Urinary bladder (tissue), 4 donors: ENCODE data around the gene GCN1. TPM values are rescaled to one million over a fixed set of nuclear protein-coding genes. Genes with fewer than 3 reads are reported as not detected.

Source experiments
- DNase-seq: peaks from one replicate; pipeline ENCODE4 v3.0.0-alpha.2; 2015; ENCODE audit errors: extremely low spot score
- H3K27ac ChIP-seq: one replicate; pipeline ENCODE4 v1.5.1; 2013; ENCODE audit warnings: low read depth, mild to moderate bottlenecking, moderate library complexity
- H3K36me3 ChIP-seq: one replicate; pipeline ENCODE4 v1.6.1; 2013; ENCODE audit warnings: mild to moderate bottlenecking, moderate library complexity; ENCODE audit not compliant: insufficient read depth
- H3K4me1 ChIP-seq: one replicate; pipeline ENCODE4 v1.6.1; 2013; ENCODE audit warnings: mild to moderate bottlenecking, moderate library complexity; ENCODE audit not compliant: insufficient read depth
- H3K4me3 ChIP-seq: one replicate; pipeline ENCODE4 v1.5.1; 2013; ENCODE audit warnings: low read depth, low read length
- WGBS: extraction: QIAGEN DNeasy Blood & Tissue Kit; methylation state at CpG from one replicate; pipeline ENCODE4 v1.1.7; 2013; 5-methylcytosine and 5-hydroxymethylcytosine counted together
- polyA plus RNA-seq: library from polyadenylated mRNA; stranded (reverse); fragments of 200-250 nt; gene quantifications from one replicate; pipeline ENCODE4 v1.2.3, GENCODE V29; 2013
- total RNA-seq: library from RNA; depleted of rRNA; stranded (reverse); fragments of >200 nt; gene quantifications from one replicate; pipeline ENCODE4 v1.2.3, GENCODE V29; 2014
- donor health status: healthy with polysubstance abuse.
- donor health status: healthy.

GCN1 gene
- total and polyA plus RNA-seq, 2 donors = 30.4 to 76.9 TPM

GRCh38 chr12:120145164-120145563, 49.4 kb downstream of the GCN1 start:
- H3K27ac ChIP-seq = no peak overlapping the region
- DNase-seq = no peak
- no peak overlapping the region for H3K4me3 ChIP-seq
- no peaks in the 10 kb centered on the region for H3K4me1 ChIP-seq
- peaks cover 11% of the 10 kb centered on the region for H3K36me3 ChIP-seq
- 97% methylated on average over 8 of the region's 8 CpGs for WGBS

- H3K27ac ChIP-seq = no peak overlapping the region
- peaks cover 13% of the 10 kb centered on the region for H3K36me3 ChIP-seq
- 97% methylated on average over 11 of the region's 11 CpGs for WGBS
Measured at GRCh38 chr12:120144215-120144614, 50.3 kb downstream of the GCN1 start.

GRCh38 chr12:120142231-120142877, 52.2 kb downstream of the GCN1 start:
- peaks cover 18% of the 10 kb centered on the region for H3K36me3 ChIP-seq
- H3K4me1 ChIP-seq = no peaks in the 10 kb centered on the region
- DNase-seq = no peak
- H3K27ac ChIP-seq = no peak overlapping the region
- H3K4me3 ChIP-seq = no peak overlapping the region
- 96% methylated on average over 14 of the region's 14 CpGs for WGBS

More at GRCh38 chr12:120144215-120144614, 50.3 kb downstream of the GCN1 start:
- DNase-seq = no peak
- Histone ChIP-seq H3K4me1 (no peaks in the 10 kb centered on the region), H3K4me3 (no peak overlapping the region)

GRCh38 chr12:120141336-120141735, 53.2 kb downstream of the GCN1 start:
- WGBS = 93% methylated on average over 6 of the region's 6 CpGs

GRCh38 chr12:120140603-120141002, 53.9 kb downstream of the GCN1 start:
- H3K4me3 ChIP-seq = no peak overlapping the region
- no peak overlapping the region for H3K27ac ChIP-seq
- peaks cover 18% of the 10 kb centered on the region for H3K36me3 ChIP-seq
- H3K4me1 ChIP-seq = no peaks in the 10 kb centered on the region
- 88% methylated on average over 9 of the region's 9 CpGs for WGBS
- DNase-seq = no peak

More at GRCh38 chr12:120141336-120141735, 53.2 kb downstream of the GCN1 start:
- Histone ChIP-seq H3K4me1 (no peaks in the 10 kb centered on the region), H3K4me3 (no peak overlapping the region), H3K36me3 (peaks cover 18% of the 10 kb centered on the region), H3K27ac (no peak overlapping the region)
- DNase-seq = no peak

- DNase-seq = no peak
- no peak overlapping the region for H3K27ac ChIP-seq
- WGBS = 74% methylated on average over 5 of the region's 5 CpGs
- H3K36me3 ChIP-seq = peaks cover 18% of the 10 kb centered on the region
- no peak overlapping the region for H3K4me3 ChIP-seq
- no peaks in the 10 kb centered on the region for H3K4me1 ChIP-seq
Measured at GRCh38 chr12:120139958-120140357, 54.6 kb downstream of the GCN1 start.

GRCh38 chr12:120138366-120138765, 56.1 kb downstream of the GCN1 start:
- no peak for DNase-seq
- peaks cover 20% of the 10 kb centered on the region for H3K36me3 ChIP-seq
- WGBS = 94% methylated on average over 9 of the region's 9 CpGs

GRCh38 chr12:120137833-120138232, 56.7 kb downstream of the GCN1 start:
- WGBS = 95% methylated on average over 11 of the region's 11 CpGs
- DNase-seq = no peak
- Histone ChIP-seq H3K36me3 (peaks cover 20% of the 10 kb centered on the region), H3K27ac (no peak overlapping the region), H3K4me1 (no peaks in the 10 kb centered on the region), H3K4me3 (no peak overlapping the region)

More at GRCh38 chr12:120138366-120138765, 56.1 kb downstream of the GCN1 start:
- H3K27ac ChIP-seq = no peak overlapping the region
- no peak overlapping the region for H3K4me3 ChIP-seq
- H3K4me1 ChIP-seq = no peaks in the 10 kb centered on the region

- WGBS = 89% methylated on average over 11 of the region's 11 CpGs
- H3K4me1 ChIP-seq = no peaks in the 10 kb centered on the region
- no peak overlapping the region for H3K4me3 ChIP-seq
- DNase-seq = no peak
- H3K36me3 ChIP-seq = peaks cover 17% of the 10 kb centered on the region
- H3K27ac ChIP-seq = no peak overlapping the region
Measured at GRCh38 chr12:120136093-120136770, 58.3 kb downstream of the GCN1 start.

GRCh38 chr12:120134307-120134980, 60.1 kb downstream of the GCN1 start:
- Histone ChIP-seq H3K4me1 (no peaks in the 10 kb centered on the region), H3K27ac (no peak overlapping the region), H3K4me3 (no peak overlapping the region), H3K36me3 (peaks cover 18% of the 10 kb centered on the region)
- WGBS = 97% methylated on average over 20 of the region's 20 CpGs
- DNase-seq = no peak

- 79% methylated on average over 6 of the region's 6 CpGs for WGBS
- no peak overlapping the region for H3K27ac ChIP-seq
- H3K36me3 ChIP-seq = peaks cover 16% of the 10 kb centered on the region
- H3K4me3 ChIP-seq = no peak overlapping the region
- no peak for DNase-seq
- H3K4me1 ChIP-seq = no peaks in the 10 kb centered on the region
Measured at GRCh38 chr12:120132863-120133385, 61.6 kb downstream of the GCN1 start.

GRCh38 chr12:120132054-120132836, 62.3 kb downstream of the GCN1 start:
- Histone ChIP-seq H3K36me3 (peaks cover 14% of the 10 kb centered on the region), H3K4me3 (no peak overlapping the region), H3K27ac (no peak overlapping the region), H3K4me1 (no peaks in the 10 kb centered on the region)
- 84% methylated on average over 9 of the region's 9 CpGs for WGBS
- DNase-seq = no peak

GRCh38 chr12:120131116-120131515, 63.4 kb downstream of the GCN1 start:
- WGBS = 96% methylated on average over 15 of the region's 15 CpGs
- no peaks in the 10 kb centered on the region for H3K4me1 ChIP-seq
- no peak for DNase-seq
- H3K36me3 ChIP-seq = peaks cover 14% of the 10 kb centered on the region
- H3K4me3 ChIP-seq = no peak overlapping the region
- H3K27ac ChIP-seq = no peak overlapping the region
